ENCODE measurements around the gene ERO1B. TPM values are rescaled to one million over a fixed set of nuclear protein-coding genes. Genes with fewer than 3 reads are reported as not detected.

ERO1B gene
- total and polyA plus RNA-seq, 2 of the 4 experiments (the other 2 are of a cell fraction), result 0.54 to 0.60 TPM

GRCh38 chr1:236214761-236215160, 67.0 kb downstream of the ERO1B start:
- Histone ChIP-seq H3K14ac (replicated peaks; ENCODE audit: low read depth, low read length) (no peak overlapping the region), H2BK20ac (ENCODE audit: low read depth, low read length) (no peak overlapping the region), H3K23ac (ENCODE audit: low read depth, low read length) (no peak overlapping the region), H3K4me2 (ENCODE audit: low read depth, low read length) (no peak overlapping the region), H2BK15ac (ENCODE audit: low read depth, low read length) (no peak overlapping the region), H3K4me1 (ENCODE audit: control insufficient read depth, insufficient read depth, low read length) (no peaks in the 10 kb centered on the region), H3K27me3 (ENCODE audit: control insufficient read depth, insufficient read depth, low read length) (no peaks in the 10 kb centered on the region), H4K20me1 (ENCODE audit: insufficient read depth, low read length) (no peaks in the 10 kb centered on the region), H4K8ac (ENCODE audit: low read depth in 2 of 2, low read length in 2 of 2) (no peak overlapping the region), H3K27ac (ENCODE audit: insufficient read depth, low read length) (no peak overlapping the region), H4K5ac (ENCODE audit: low read depth, low read length) (no peak overlapping the region), H3K4ac (ENCODE audit: low read depth, low read length) (no peak overlapping the region), H2AK9ac (replicated peaks; ENCODE audit: low read depth, low read length, poor library complexity) (no peak overlapping the region), H3K9ac (ENCODE audit: low read depth, low read length) (no peak overlapping the region), H3K56ac (ENCODE audit: extremely low read depth, insufficient read depth, low read length) (no peak overlapping the region), H3K9me1 (ENCODE audit: insufficient read depth, low read length) (no peaks in the 10 kb centered on the region), H2AFZ (replicated peaks; ENCODE audit: low read length, poor library complexity) (no peak overlapping the region), H4K91ac (ENCODE audit: insufficient read depth, low read depth, low read length) (no peak overlapping the region), H3K18ac (ENCODE audit: low read depth, low read length) (no peak overlapping the region), H2BK120ac (ENCODE audit: low read depth, low read length) (no peak overlapping the region), H3K36me3 (ENCODE audit: control insufficient read depth, insufficient read depth, low read length) (no peaks in the 10 kb centered on the region), H3K9me3 (ENCODE audit: control insufficient read depth, insufficient read depth, low read length) (no peaks in the 10 kb centered on the region), H2BK5ac (ENCODE audit: low read depth, low read length, poor library complexity, severe bottlenecking) (no peak overlapping the region), H3K4me3 (ENCODE audit: insufficient read depth, low read depth, low read length) (no peak overlapping the region), H2AK5ac (ENCODE audit: low read depth, low read length) (no peak overlapping the region), H3K79me1 (ENCODE audit: low read depth in 1 of 2, low read length in 2 of 2) (no peaks in the 10 kb centered on the region)
- dilution Hi-C loops (cut with HindIII; ENCODE audit: low sequenced_read_pairs, unreplicated experiment) (no loop called here), in situ Hi-C loops (cut with MboI; ENCODE audit: low sequenced_read_pairs) (no loop called here), intact Hi-C loops (cut with micrococcal nuclease) (no loop called here)
- no TSS peak for BruUV-seq (replicated peaks)
- ChIA-PET POLR2A (ENCODE audit: unreplicated experiment) (no interaction called here), CTCF (no interaction called here)
- no peak for DNase-seq
- ATAC-seq (ENCODE audit: low read depth), result no peak
- no peak for TF ChIP-seq MAFK (IDR thresholded peaks at IDR 0.05; ENCODE audit: low read depth, low read length)
- TF ChIP-seq USF2 (IDR thresholded peaks at IDR 0.05; ENCODE audit: low read depth, low read length), result no peak
- no peak for TF ChIP-seq RCOR1 (IDR thresholded peaks at IDR 0.05; ENCODE audit: insufficient replicate concordance, low read length)
- no peak for TF ChIP-seq MXI1 (IDR thresholded peaks at IDR 0.05; ENCODE audit: borderline replicate concordance, low read depth, low read length)
- no peak for TF ChIP-seq FOS (IDR thresholded peaks at IDR 0.05; ENCODE audit: low read depth, low read length)
- TF ChIP-seq CEBPB (IDR thresholded peaks at IDR 0.05; ENCODE audit: low read depth, low read length), result no peak
- no peak for TF ChIP-seq ELK1 (IDR thresholded peaks at IDR 0.05; ENCODE audit: borderline replicate concordance, low read depth, low read length)
- no peak for TF ChIP-seq NFE2L2 (IDR thresholded peaks at IDR 0.05; ENCODE audit: low read depth, low read length)
- TF ChIP-seq CTCF (conservative IDR thresholded peaks at IDR 0.05; ENCODE audit: low read depth, low read length), result no peak
- TF ChIP-seq POLR2A (IDR thresholded peaks at IDR 0.05; ENCODE audit: low read depth, low read length), result no peak
- TF ChIP-seq RAD21 (IDR thresholded peaks at IDR 0.05; ENCODE audit: low read length), result no peak
- TF ChIP-seq RFX5 (IDR thresholded peaks at IDR 0.05; ENCODE audit: low read depth, low read length), result no peak
- no peak for TF ChIP-seq BHLHE40 (IDR thresholded peaks at IDR 0.05; ENCODE audit: low read depth, low read length)
- TF ChIP-seq SMC3 (IDR thresholded peaks at IDR 0.05; ENCODE audit: low read depth, low read length), result no peak
- TF ChIP-seq CHD1 (IDR thresholded peaks at IDR 0.05; ENCODE audit: low read depth, low read length), result no peak
- TF ChIP-seq MAZ (IDR thresholded peaks at IDR 0.05; ENCODE audit: borderline replicate concordance, low read depth, low read length), result no peak
- WGBS, 2 experiments (ENCODE audit: extremely low coverage in 2 of 2, insufficient read length in 1 of 2), result 100% methylated on average over 1 of the region's 1 CpG
